DND-41 (cell line): ENCODE results near the gene NEDD4L.

ENCODE experiments used
- ATAC-seq: fragments of 200-7000 bp; cut with Tn5 transposase; 3 replicates; pipeline ENCODE4 v1.9.1; 2021; ENCODE audit warnings: low read depth; ENCODE audit not compliant: insufficient read depth
- DNase-seq: peaks from one replicate; pipeline ENCODE4 v3.0.0-alpha.2; 2020
- H2AFZ ChIP-seq: 2 replicates; pipeline ENCODE4 v1.6.0; 2012; ENCODE audit warnings: low read depth, low read length
- H3K27ac ChIP-seq: 2 replicates; pipeline ENCODE4 v1.5.1; 2012; ENCODE audit warnings: low read length, inconsistent platforms
- H3K27me3 ChIP-seq: fragments of 200-600 bp; sonication (generic); 2 replicates; pipeline ENCODE4 v1.6.0; 2012; ENCODE audit warnings: low read length, mild to moderate bottlenecking, inconsistent platforms; ENCODE audit not compliant: insufficient read depth, poor library complexity
- H3K36me3 ChIP-seq: 2 replicates; pipeline ENCODE4 v1.5.1; 2012; ENCODE audit warnings: low read length, inconsistent platforms; ENCODE audit not compliant: insufficient read depth
- H3K4me1 ChIP-seq: 2 replicates; pipeline ENCODE4 v1.5.1; 2012; ENCODE audit warnings: mild to moderate bottlenecking, low read length; ENCODE audit not compliant: insufficient read depth
- H3K4me2 ChIP-seq: 2 replicates; pipeline ENCODE4 v1.6.0; 2012; ENCODE audit warnings: mild to moderate bottlenecking, moderate library complexity, low read length, inconsistent platforms; ENCODE audit not compliant: insufficient read depth
- H3K4me3 ChIP-seq, 2 experiments: fragments of 200-600 bp in 1 of 2; shearing (Covaris generic) in 1 of 2; 2 replicates each; pipeline ENCODE4 v1.5.1; 2012 to 2016; ENCODE audit warnings: inconsistent platforms in 2 of 2, low read length in 2 of 2, mild to moderate bottlenecking in 2 of 2, low read depth in 1 of 2, moderate library complexity in 1 of 2
- H3K79me2 ChIP-seq: 2 replicates; pipeline ENCODE4 v1.6.0; 2012; ENCODE audit warnings: low read length, inconsistent platforms; ENCODE audit not compliant: insufficient read depth
- H3K9ac ChIP-seq: 2 replicates; pipeline ENCODE4 v1.6.0; 2012; ENCODE audit warnings: low read depth, mild to moderate bottlenecking, inconsistent platforms, low read length, moderate library complexity
- H3K9me3 ChIP-seq: 2 replicates; pipeline ENCODE4 v1.5.1; 2012; ENCODE audit warnings: low read length, moderate library complexity, mild to moderate bottlenecking, inconsistent platforms; ENCODE audit not compliant: insufficient read depth, severe bottlenecking
- H4K20me1 ChIP-seq: 2 replicates; pipeline ENCODE4 v1.6.0; 2012; ENCODE audit warnings: low read length; ENCODE audit not compliant: insufficient read depth
- EZH2 ChIP-seq: IDR thresholded peaks from 3 replicates; pipeline ENCODE4 v1.6.1; 2012; ENCODE audit warnings: borderline replicate concordance, low read depth, mild to moderate bottlenecking, moderate library complexity, low read length, inconsistent platforms; ENCODE audit not compliant: severe bottlenecking
- TF ChIP-seq, protein P1 (sequence below): IDR thresholded peaks from 2 replicates; pipeline ENCODE4 v1.5.1; 2012; ENCODE audit warnings: borderline replicate concordance, low read length, moderate library complexity, mild to moderate bottlenecking; ENCODE audit not compliant: poor library complexity, severe bottlenecking; ENCODE audit errors: extremely low read depth

NEDD4L gene

DNA sequence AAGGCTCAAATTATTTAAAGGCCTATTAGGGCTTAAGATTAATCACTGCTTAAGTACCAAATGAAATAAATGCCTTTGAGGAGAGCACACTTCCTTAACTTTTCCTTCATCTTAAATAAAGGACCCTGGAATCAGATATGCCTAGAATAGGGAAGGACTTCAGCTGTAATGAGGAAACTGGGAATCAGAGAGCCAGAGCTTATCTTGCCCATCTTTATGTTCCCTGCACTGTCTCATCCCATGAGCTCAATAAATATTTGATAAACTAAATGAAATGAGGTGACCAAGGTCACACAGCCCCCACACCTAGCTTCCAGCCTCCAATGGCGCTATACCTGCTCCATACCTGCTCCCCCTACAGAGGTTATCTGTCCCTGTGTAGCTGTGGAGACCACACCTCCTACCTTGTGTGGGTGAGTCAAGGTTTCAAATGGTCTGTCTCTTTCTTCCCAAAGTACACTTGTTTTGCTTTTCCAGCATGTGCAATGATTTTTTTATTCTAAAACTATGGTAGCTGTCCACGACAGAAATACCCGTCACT is 23.4 kb upstream of the NEDD4L start:
- no peak overlapping the region for H2AFZ ChIP-seq
- H3K4me3 ChIP-seq: no peak overlapping the region
- no peak overlapping the region for H3K9ac ChIP-seq
- H3K27ac ChIP-seq: no peak overlapping the region
- H4K20me1 ChIP-seq: no peaks in the 10 kb centered on the region
- no peak for ATAC-seq
- no peaks in the 10 kb centered on the region for H3K9me3 ChIP-seq
- no peaks in the 10 kb centered on the region for H3K36me3 ChIP-seq
- H3K4me2 ChIP-seq: no peak overlapping the region
- no peak for DNase-seq
- no peak for TF ChIP-seq EZH2
- TF ChIP-seq, protein P1, sequence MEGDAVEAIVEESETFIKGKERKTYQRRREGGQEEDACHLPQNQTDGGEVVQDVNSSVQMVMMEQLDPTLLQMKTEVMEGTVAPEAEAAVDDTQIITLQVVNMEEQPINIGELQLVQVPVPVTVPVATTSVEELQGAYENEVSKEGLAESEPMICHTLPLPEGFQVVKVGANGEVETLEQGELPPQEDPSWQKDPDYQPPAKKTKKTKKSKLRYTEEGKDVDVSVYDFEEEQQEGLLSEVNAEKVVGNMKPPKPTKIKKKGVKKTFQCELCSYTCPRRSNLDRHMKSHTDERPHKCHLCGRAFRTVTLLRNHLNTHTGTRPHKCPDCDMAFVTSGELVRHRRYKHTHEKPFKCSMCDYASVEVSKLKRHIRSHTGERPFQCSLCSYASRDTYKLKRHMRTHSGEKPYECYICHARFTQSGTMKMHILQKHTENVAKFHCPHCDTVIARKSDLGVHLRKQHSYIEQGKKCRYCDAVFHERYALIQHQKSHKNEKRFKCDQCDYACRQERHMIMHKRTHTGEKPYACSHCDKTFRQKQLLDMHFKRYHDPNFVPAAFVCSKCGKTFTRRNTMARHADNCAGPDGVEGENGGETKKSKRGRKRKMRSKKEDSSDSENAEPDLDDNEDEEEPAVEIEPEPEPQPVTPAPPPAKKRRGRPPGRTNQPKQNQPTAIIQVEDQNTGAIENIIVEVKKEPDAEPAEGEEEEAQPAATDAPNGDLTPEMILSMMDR: no peak
- no peaks in the 10 kb centered on the region for H3K79me2 ChIP-seq
- H3K27me3 ChIP-seq: peaks cover 9% of the 10 kb centered on the region
- H3K4me1 ChIP-seq: no peaks in the 10 kb centered on the region

DNA sequence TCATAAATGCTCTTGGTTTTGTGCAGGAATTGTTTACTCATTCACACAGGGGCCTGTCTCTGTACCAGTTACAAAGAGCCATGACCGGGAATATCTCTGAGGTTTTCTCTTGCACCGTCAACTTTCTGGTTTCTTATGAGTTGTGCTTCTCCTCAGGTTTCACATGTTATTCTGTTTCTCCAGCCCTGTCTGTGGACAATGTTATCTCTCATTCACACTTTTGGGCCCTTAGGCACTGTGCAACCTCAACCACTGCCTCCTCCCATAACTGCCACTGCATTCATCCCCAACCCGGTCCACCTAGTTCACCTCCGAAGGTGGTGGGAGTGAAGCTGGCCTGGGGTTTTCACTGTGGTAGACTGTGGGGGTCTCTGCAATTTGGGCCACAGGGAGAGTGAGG is 22.5 kb upstream of the NEDD4L start:
- TF ChIP-seq EZH2: no peak
- TF ChIP-seq, protein P1: no peak
- H3K4me1 ChIP-seq: no peaks in the 10 kb centered on the region

DNA sequence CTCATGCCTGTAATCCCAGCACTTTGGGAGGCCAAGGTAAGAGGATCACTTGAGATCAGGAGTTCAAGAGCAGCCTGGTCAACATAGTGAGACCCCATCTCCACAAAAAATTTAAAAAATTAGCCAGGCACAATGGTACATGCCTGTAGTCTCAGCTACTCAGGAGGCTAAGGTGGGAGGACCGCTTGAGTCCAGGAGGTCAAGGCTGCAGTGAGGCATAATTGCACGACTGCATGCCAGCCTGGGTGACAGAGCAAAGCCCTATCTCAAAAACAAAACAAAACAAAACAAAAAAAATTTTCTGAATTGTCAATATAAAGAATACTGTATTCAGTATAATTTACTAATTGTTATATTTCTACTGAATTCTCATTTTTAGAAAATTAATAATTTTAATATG is 20.9 kb upstream of the NEDD4L start:
- Histone ChIP-seq H2AFZ (no peak overlapping the region), H3K4me3 (no peak overlapping the region), H3K36me3 (no peaks in the 10 kb centered on the region), H3K79me2 (no peaks in the 10 kb centered on the region), H3K4me1 (no peaks in the 10 kb centered on the region), H3K27ac (no peak overlapping the region), H3K27me3 (peaks cover 19% of the 10 kb centered on the region), H3K4me2 (no peak overlapping the region), H3K9ac (no peak overlapping the region), H4K20me1 (no peaks in the 10 kb centered on the region), H3K9me3 (no peaks in the 10 kb centered on the region)
- ATAC-seq: no peak
- DNase-seq: no peak
- TF ChIP-seq, protein P1: no peak
- TF ChIP-seq EZH2: no peak

More for the DNA sequence above, 22.5 kb upstream of the NEDD4L start:
- Histone ChIP-seq H3K9ac (no peak overlapping the region), H3K27me3 (peaks cover 12% of the 10 kb centered on the region), H3K9me3 (no peaks in the 10 kb centered on the region), H3K4me3 (no peak overlapping the region), H3K36me3 (no peaks in the 10 kb centered on the region), H3K27ac (no peak overlapping the region), H2AFZ (no peak overlapping the region), H3K79me2 (no peaks in the 10 kb centered on the region), H3K4me2 (no peak overlapping the region), H4K20me1 (no peaks in the 10 kb centered on the region)
- DNase-seq (no peak), ATAC-seq (no peak)

DNA sequence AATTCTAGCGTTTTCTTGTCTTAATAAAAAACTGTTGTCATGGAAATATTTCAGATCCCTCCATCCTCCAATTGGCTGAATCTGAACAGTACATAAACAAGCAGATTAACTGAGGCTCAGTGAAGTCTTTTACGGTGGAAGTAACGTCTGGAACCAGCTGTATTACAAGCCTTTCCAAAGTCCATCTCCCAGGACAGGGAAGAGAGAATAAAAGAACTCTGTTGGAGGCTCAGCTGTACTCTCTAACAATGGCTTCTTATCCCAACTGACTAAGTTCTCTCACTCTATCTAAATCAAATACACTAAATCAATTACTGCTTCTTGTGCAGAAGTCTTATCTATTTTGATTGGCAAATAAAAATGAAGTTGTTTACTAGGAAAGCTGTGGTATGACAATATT is 19.9 kb upstream of the NEDD4L start:
- ATAC-seq: no peak
- TF ChIP-seq EZH2: no peak
- TF ChIP-seq, protein P1: no peak
- Histone ChIP-seq H3K9me3 (no peaks in the 10 kb centered on the region), H3K27ac (no peak overlapping the region), H3K79me2 (no peaks in the 10 kb centered on the region), H3K4me3 (no peak overlapping the region), H3K4me2 (no peak overlapping the region), H2AFZ (no peak overlapping the region), H3K36me3 (no peaks in the 10 kb centered on the region), H4K20me1 (no peaks in the 10 kb centered on the region), H3K9ac (no peak overlapping the region), H3K27me3 (peaks cover 19% of the 10 kb centered on the region), H3K4me1 (no peaks in the 10 kb centered on the region)
- no peak for DNase-seq
